Lower leg skin (tissue), 3 donors: ENCODE data around the gene CXCL8.

ENCODE experiments used
- CTCF ChIP-seq, 3 donors: fragments of 450-650 bp; IDR thresholded peaks; one replicate each; pipeline ENCODE4 v1.5.1; 2016; ENCODE audit warnings: antibody characterized with exemption in 3 of 3, mild to moderate bottlenecking in 3 of 3, moderate library complexity in 2 of 3
- POLR2A ChIP-seq, 2 donors: fragments of 450-650 bp; IDR thresholded peaks; one replicate each; pipeline ENCODE4 v1.6.1; 2016 to 2017; ENCODE audit warnings: antibody characterized with exemption in 2 of 2, mild to moderate bottlenecking in 1 of 2, moderate library complexity in 1 of 2

GRCh38 chr4:73752424-73752823 is 12.1 kb downstream of the CXCL8 start:
- no peak for TF ChIP-seq CTCF (IDR thresholded peaks at IDR 0.05)
- TF ChIP-seq POLR2A (IDR thresholded peaks at IDR 0.05) = no peak
